ENCODE results near the gene NSDHL.
A peak's percentile ranks its signal among the peaks of the same experiment; 100 is the strongest.
"Not testable (repeated sequence)": the region's sequence is repeated elsewhere in the genome, so short reads cannot be mapped to it uniquely, and the experiment has no call there.

The NSDHL gene

GRCh38 chrX:152895121-152895520 lies 64.3 kb downstream of the NSDHL start:
- no peak for DNase-seq (ENCODE audit: low spot score)

DNA sequence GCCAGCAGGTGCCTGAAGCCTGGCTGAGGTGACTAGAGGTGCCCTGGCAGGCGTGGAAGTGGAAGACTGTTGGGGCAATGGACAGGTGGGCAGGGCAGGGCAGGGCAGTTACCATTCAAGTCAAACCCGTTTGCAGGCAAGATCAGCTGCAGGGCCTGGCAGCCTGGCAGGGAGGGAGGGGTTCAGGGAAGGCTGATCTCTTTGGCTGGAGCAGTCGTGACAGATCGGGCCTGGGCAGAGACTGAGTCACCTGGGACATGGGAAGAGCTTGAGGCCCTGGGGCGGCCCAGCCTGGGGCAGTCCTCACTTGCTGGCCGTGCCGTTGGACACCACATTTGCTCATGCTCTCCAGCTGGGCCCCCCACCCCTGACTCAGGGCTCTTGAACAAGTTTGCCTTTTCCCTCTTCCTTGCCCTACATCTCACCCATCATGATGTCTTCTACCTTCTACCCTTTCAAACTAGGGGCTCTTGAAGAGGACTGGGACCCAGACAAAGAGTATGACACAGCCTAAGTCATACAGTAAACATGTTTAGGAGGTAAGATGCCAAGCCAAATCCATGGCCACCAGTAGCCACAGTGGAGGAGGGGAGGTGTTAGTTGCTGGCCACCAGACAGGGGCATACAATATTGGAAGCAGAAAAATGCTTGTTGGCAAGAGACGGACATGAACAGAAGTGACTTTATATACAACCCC lies 65.0 kb downstream of the NSDHL start:
- no peak for DNase-seq (ENCODE audit: low spot score)

GRCh38 chrX:152896450-152896849 lies 65.6 kb downstream of the NSDHL start:
- no peak for DNase-seq (ENCODE audit: low spot score)

DNA sequence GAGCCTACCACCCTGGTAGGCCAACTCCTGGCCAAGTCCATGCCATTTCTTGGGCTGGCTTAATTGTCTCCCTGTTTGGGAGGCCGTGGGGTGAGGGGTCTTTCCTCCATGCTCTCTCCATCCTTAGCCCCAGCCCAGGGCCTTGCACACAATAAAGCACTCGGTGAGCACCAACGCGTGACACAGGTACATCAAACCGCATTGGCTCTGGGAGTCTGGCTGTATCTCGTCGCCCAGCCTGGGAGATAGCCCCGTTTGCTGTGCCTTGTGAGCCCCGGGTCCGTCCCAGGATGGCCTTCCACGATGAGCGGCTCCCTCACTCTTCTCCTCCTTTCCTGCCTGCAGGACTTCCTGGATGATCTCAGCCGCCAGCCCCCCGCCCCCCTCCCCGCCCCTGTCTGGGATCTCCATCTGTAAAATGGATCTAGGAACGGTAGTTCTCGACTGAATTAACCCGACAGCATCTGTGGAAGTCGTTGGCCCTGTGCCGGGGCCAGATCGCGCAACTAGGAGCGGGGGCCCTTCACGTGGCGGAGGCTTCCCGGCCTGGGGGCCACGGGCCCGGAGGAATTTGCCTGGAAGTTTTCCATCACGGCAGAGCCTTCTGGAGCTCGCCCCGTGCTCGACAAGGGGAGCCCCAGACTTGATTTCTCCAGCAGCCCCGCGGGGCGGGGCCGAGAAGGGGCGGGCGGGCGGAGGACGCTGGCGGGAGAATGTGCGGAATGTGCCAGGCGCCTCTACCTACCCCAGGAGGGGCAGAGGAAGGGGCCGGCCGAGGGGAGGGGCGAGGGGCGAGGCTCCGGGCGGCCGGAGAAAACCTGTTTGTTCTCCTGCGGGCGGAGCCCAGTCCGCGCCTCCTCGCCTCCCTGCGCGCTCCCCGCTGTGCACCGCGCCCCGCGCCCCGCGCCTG lies 66.6 kb downstream of the NSDHL start, which contains the start of gene ZNF185:
TSS of gene ZNF185 (plus strand) at position 846 of the 910 bp plus-strand sequence. CDS start 16,423 bp downstream, outside the sequence.
- no peak for DNase-seq (ENCODE audit: low spot score)

- no peak for DNase-seq (ENCODE audit: low spot score)
These were observed 67.6 kb downstream of the NSDHL start for GRCh38 chrX:152898442-152898841.

GRCh38 chrX:152899111-152899873 lies 68.4 kb downstream of the NSDHL start:
- DNase-seq (ENCODE audit: low spot score): no peak

- no peak for DNase-seq (ENCODE audit: low spot score)
These were observed 69.2 kb downstream of the NSDHL start for GRCh38 chrX:152899874-152900719.

DNA sequence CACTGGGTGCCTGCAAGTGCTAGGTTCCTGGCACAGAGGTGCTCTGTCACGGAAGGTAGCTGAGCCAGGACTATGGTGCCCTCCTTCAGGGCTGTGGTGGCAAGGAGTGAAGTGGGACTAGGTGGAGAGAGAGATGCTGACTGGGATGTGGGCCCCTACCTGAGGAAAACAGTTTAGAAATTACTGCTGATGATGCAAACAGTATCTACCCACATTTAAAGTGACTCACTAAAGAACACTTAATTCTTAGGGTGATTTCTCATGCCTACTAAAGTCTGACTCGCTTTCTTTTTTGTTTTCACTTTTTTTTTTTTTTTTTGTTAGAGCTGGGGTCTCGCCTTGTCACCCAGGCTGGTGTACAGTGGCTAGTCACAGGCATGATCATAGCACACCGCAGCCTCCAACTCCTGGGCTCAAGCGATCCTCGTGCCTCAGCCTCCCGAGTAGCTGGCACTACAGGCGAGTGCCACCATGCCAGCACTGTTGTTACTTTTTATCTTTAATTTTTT lies 70.1 kb downstream of the NSDHL start:
- no peak for DNase-seq (ENCODE audit: low spot score)

- no peak for DNase-seq (ENCODE audit: low spot score)
These were observed 71.1 kb downstream of the NSDHL start for GRCh38 chrX:152901816-152902501.

GRCh38 chrX:152902502-152902820 lies 71.6 kb downstream of the NSDHL start:
- DNase-seq (ENCODE audit: low spot score): no peak

DNA sequence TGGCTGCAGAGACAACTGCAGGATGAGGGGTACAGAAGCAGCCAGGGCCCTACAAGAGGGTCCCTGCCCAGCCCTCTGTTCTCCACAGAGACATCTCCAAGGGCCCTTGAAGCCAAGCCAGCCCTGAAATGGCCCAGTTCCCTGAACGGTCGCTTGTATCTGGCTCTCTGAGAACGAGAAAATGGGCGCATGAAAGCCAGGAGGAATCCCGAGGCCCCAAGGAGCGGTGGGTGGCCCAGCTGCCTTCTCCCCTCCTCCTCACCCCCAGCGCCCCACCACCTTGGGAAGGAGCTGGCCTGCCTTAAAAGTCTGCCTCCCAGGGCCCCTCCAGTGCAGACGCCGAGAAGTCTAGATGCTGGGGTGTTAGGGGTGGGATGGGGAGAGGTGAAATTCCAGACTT lies 72.7 kb downstream of the NSDHL start:
- no peak for DNase-seq (ENCODE audit: low spot score)

GRCh38 chrX:152904151-152905080 lies 73.6 kb downstream of the NSDHL start:
- peak; percentile 22 for DNase-seq (ENCODE audit: low spot score)

- DNase-seq (ENCODE audit: low spot score): no peak
These were observed 74.2 kb downstream of the NSDHL start for GRCh38 chrX:152905081-152905420.

- DNase-seq (ENCODE audit: low spot score): no peak
These were observed 76.3 kb downstream of the NSDHL start for GRCh38 chrX:152907084-152907651.

GRCh38 chrX:152908486-152908885 lies 77.6 kb downstream of the NSDHL start:
- DNase-seq (ENCODE audit: low spot score): no peak

DNA sequence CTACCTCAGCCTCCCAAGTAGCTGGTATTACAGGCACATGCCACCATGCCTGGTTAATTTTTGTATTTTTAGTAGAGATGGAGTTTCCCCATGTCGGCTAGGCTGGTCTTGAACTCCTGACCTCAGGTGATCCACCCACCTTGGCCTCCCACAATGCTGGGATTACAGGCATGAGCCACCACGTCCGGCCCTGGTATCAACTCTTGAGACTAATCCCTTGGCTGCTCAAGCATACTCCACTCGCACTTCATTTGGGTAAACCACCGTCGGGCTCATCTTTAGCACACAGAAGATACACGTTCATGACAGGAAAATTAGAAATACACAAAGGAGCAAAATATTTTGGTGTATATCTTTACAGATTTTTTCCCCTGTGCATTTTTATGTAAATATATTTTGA lies 79.2 kb downstream of the NSDHL start:
- DNase-seq (ENCODE audit: low spot score): not testable (repeated sequence)

DNA sequence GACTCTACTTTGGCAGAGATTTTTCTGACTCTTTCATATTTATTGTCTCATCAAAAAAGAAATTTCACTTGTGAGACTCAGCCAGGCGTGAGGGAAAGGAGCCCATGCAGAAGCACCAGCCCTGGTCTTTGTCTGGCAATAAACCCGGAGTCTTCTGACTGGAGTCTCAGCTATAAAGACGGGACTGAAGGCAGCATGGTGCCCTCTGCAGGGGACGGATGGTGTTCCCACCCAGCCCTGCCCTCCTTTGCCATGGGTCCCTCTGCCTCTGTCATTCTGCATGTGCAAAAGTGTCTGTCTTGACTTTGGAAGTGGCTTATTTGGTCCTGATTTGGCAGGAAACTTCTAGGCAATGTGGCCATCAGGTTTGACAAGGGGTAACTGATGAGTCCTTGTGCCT lies 81.2 kb downstream of the NSDHL start:
- no peak for DNase-seq (ENCODE audit: low spot score)

DNA sequence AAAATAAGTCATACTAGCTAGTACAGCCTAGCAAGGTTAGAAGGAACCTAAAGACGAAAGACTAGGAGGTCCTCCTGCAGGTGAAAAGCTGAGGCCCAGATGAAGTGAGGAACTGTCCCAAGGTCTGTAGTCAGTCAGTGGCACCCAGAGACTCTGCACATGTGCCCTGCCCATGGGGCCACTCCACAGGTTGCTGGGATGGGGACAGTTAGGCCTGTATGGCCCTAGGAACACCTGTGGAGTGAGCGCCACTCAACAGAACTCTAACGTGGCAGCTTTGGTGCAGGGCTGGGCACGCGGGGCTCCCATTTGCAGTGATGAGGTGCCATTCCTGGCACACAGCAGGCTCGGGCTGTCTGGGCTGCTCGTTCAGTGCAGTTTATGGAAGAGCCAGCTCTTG lies 81.8 kb downstream of the NSDHL start:
- no peak for DNase-seq (ENCODE audit: low spot score)

DNA sequence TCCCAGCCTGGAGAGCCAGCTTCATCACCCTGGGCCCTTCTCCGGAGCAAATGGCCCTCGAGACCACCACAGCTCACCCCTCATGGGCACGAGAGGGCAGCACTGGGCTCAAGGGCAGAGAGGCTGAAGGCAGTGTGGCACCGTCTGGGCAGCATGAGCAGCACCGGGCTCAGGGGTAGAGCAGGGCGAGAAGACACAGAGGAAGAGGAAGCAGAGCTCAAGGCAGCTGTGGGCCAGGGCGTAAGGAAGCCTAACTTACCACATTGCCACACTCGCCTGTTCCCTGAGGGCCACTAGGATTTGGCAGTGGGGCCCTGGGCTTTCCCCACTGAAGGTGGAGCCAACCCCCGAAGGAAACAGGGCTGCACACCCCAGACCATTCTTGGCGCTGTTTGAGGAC lies 82.5 kb downstream of the NSDHL start:
- DNase-seq (ENCODE audit: low spot score): no peak

Data from pons (tissue), 1 donor.